ENCODE results near the gene ARL14EPL.
"Not testable (repeated sequence)": the region's sequence is repeated elsewhere in the genome, so short reads cannot be mapped to it uniquely, and the experiment has no call there.

The ARL14EPL gene

GRCh38 chr5:116058346-116058936 lies 26.2 kb downstream of the ARL14EPL start:
- DNase-seq, result no peak

- DNase-seq, result no peak
These were observed 30.1 kb downstream of the ARL14EPL start for GRCh38 chr5:116062352-116062751.

GRCh38 chr5:116063950-116064349 lies 31.7 kb downstream of the ARL14EPL start:
- no peak for DNase-seq

GRCh38 chr5:116068028-116068632 lies 35.9 kb downstream of the ARL14EPL start:
- DNase-seq, result peak; percentile 37 to 53

GRCh38 chr5:116071211-116071610 lies 38.9 kb downstream of the ARL14EPL start:
- no peak for DNase-seq

GRCh38 chr5:116075191-116075831 lies 43.0 kb downstream of the ARL14EPL start:
- DNase-seq, result no peak

GRCh38 chr5:116076496-116076895 lies 44.2 kb downstream of the ARL14EPL start:
- DNase-seq, result peak; percentile 66 to 68

GRCh38 chr5:116078199-116078598 lies 45.9 kb downstream of the ARL14EPL start:
- no peak for DNase-seq

GRCh38 chr5:116084287-116084691 lies 52.0 kb downstream of the ARL14EPL start:
- peak; percentile 24 to 27 for DNase-seq

- peak; percentile 55 to 63 for DNase-seq
These were observed 52.8 kb downstream of the ARL14EPL start, which contains the start of gene COMMD10 for GRCh38 chr5:116084871-116085715. TSS of gene COMMD10 (plus strand) at chr5:116085025.

- not testable (repeated sequence) for DNase-seq
These were observed 54.0 kb downstream of the ARL14EPL start for GRCh38 chr5:116086309-116086708.

GRCh38 chr5:116088062-116088461 lies 55.8 kb downstream of the ARL14EPL start:
- peak in 1 of 2 experiments; percentile 9 for DNase-seq

GRCh38 chr5:116090302-116090701 lies 58.0 kb downstream of the ARL14EPL start:
- no peak for DNase-seq

- DNase-seq, result peak in 1 of 2 experiments; percentile 24
These were observed 59.1 kb downstream of the ARL14EPL start for GRCh38 chr5:116091416-116091815.

GRCh38 chr5:116097301-116097700 lies 65.0 kb downstream of the ARL14EPL start:
- no peak for DNase-seq

- DNase-seq, result no peak
These were observed 66.7 kb downstream of the ARL14EPL start for GRCh38 chr5:116098998-116099397.

GRCh38 chr5:116104941-116105340 lies 72.7 kb downstream of the ARL14EPL start:
- DNase-seq, result not testable (repeated sequence)
